ENCODE results near the gene CFAP20. TPM values are rescaled to one million over a fixed set of nuclear protein-coding genes. Genes with fewer than 3 reads are reported as not detected.
"Not testable (repeated sequence)": the region's sequence is repeated elsewhere in the genome, so short reads cannot be mapped to it uniquely, and the experiment has no call there.

The CFAP20 gene
- total RNA-seq, 2 experiments from 2014 or later: 250 to 261 TPM

GRCh38 chr16:58082381-58082780 lies 46.8 kb downstream of the CFAP20 start:
- intact Hi-C loops (cut with DNase I, micrococcal nuclease): no loop called here
- no peak overlapping the region for H3K4me3 Mint-ChIP-seq
- no peaks in the 10 kb centered on the region for H3K36me3 Mint-ChIP-seq (ENCODE audit: low read depth)

GRCh38 chr16:58080657-58081056 lies 48.5 kb downstream of the CFAP20 start:
- H3K4me3 Mint-ChIP-seq; H3K27ac Mint-ChIP-seq; H3K4me1 Mint-ChIP-seq (ENCODE audit: low read depth); H3K27me3 Mint-ChIP-seq; H3K4me1 ChIP-seq (ENCODE audit: insufficient read depth, low read length); H3K9me3 Mint-ChIP-seq; H3K27me3 ChIP-seq (ENCODE audit: control insufficient read depth in 1 of 2, insufficient read depth in 2 of 2, low read length in 2 of 2); H3K36me3 ChIP-seq (ENCODE audit: insufficient read depth, low read length); H3K4me3 ChIP-seq (ENCODE audit: low read length); ATAC-seq (ENCODE audit: poor library complexity); POLR2A ChIA-PET; H3K36me3 Mint-ChIP-seq (ENCODE audit: low read depth); intact Hi-C loops (cut with DNase I, micrococcal nuclease); H3K9me3 ChIP-seq (ENCODE audit: control insufficient read depth in 1 of 2, insufficient read depth in 1 of 2, low read length in 2 of 2); DNase-seq; CTCF ChIA-PET; H3K27ac ChIP-seq (ENCODE audit: low read depth in 1 of 2, low read length in 2 of 2): not testable (repeated sequence)

More at GRCh38 chr16:58082381-58082780, 46.8 kb downstream of the CFAP20 start:
- DNase-seq (no peak), ATAC-seq (ENCODE audit: poor library complexity) (no peak)
- ChIA-PET POLR2A (no interaction called here), CTCF (no interaction called here)
- Histone ChIP-seq H3K36me3 (ENCODE audit: insufficient read depth, low read length) (no peaks in the 10 kb centered on the region), H3K9me3 (ENCODE audit: control insufficient read depth in 1 of 2, insufficient read depth in 1 of 2, low read length in 2 of 2) (peaks cover 0 to 3% of the 10 kb centered on the region in 2 experiments), H3K4me3 (ENCODE audit: low read length) (no peak overlapping the region), H3K27ac (ENCODE audit: low read depth in 1 of 2, low read length in 2 of 2) (no peak overlapping the region), H3K27me3 (ENCODE audit: control insufficient read depth in 1 of 2, insufficient read depth in 2 of 2, low read length in 2 of 2) (no peaks in the 10 kb centered on the region), H3K4me1 (ENCODE audit: insufficient read depth, low read length) (no peaks in the 10 kb centered on the region)
- Mint-ChIP-seq H3K9me3 (no peaks in the 10 kb centered on the region), H3K4me1 (ENCODE audit: low read depth) (no peaks in the 10 kb centered on the region), H3K27ac (no peak overlapping the region), H3K27me3 (no peaks in the 10 kb centered on the region)
- TF ChIP-seq, protein P1, sequence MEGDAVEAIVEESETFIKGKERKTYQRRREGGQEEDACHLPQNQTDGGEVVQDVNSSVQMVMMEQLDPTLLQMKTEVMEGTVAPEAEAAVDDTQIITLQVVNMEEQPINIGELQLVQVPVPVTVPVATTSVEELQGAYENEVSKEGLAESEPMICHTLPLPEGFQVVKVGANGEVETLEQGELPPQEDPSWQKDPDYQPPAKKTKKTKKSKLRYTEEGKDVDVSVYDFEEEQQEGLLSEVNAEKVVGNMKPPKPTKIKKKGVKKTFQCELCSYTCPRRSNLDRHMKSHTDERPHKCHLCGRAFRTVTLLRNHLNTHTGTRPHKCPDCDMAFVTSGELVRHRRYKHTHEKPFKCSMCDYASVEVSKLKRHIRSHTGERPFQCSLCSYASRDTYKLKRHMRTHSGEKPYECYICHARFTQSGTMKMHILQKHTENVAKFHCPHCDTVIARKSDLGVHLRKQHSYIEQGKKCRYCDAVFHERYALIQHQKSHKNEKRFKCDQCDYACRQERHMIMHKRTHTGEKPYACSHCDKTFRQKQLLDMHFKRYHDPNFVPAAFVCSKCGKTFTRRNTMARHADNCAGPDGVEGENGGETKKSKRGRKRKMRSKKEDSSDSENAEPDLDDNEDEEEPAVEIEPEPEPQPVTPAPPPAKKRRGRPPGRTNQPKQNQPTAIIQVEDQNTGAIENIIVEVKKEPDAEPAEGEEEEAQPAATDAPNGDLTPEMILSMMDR (IDR thresholded peaks at IDR 0.05): no peak

- no peak overlapping the region for H3K4me3 Mint-ChIP-seq
- H3K27me3 Mint-ChIP-seq: no peaks in the 10 kb centered on the region
- H3K4me1 ChIP-seq (ENCODE audit: insufficient read depth, low read length): no peaks in the 10 kb centered on the region
- no peak overlapping the region for H3K27ac Mint-ChIP-seq
- intact Hi-C loops (cut with DNase I, micrococcal nuclease): no loop called here
- ChIA-PET CTCF (no interaction called here), POLR2A (no interaction called here)
- H3K4me1 Mint-ChIP-seq (ENCODE audit: low read depth): no peaks in the 10 kb centered on the region
- H3K27me3 ChIP-seq (ENCODE audit: control insufficient read depth in 1 of 2, insufficient read depth in 2 of 2, low read length in 2 of 2): no peaks in the 10 kb centered on the region
- H3K9me3 ChIP-seq (ENCODE audit: control insufficient read depth in 1 of 2, insufficient read depth in 1 of 2, low read length in 2 of 2): peaks cover 0 to 3% of the 10 kb centered on the region in 2 experiments
- H3K4me3 ChIP-seq (ENCODE audit: low read length): no peak overlapping the region
- H3K36me3 ChIP-seq (ENCODE audit: insufficient read depth, low read length): no peaks in the 10 kb centered on the region
- peaks cover 6% of the 10 kb centered on the region for H3K9me3 Mint-ChIP-seq
- H3K27ac ChIP-seq (ENCODE audit: low read depth in 1 of 2, low read length in 2 of 2): no peak overlapping the region
- ATAC-seq (ENCODE audit: poor library complexity) (no peak), DNase-seq (no peak)
- no peaks in the 10 kb centered on the region for H3K36me3 Mint-ChIP-seq (ENCODE audit: low read depth)
- TF ChIP-seq, protein P1 (IDR thresholded peaks at IDR 0.05): no peak
Measured at GRCh38 chr16:58077796-58078195, 51.4 kb downstream of the CFAP20 start.

GRCh38 chr16:58076514-58076913 lies 52.7 kb downstream of the CFAP20 start:
- no peaks in the 10 kb centered on the region for H3K27me3 Mint-ChIP-seq
- H3K9me3 ChIP-seq (ENCODE audit: control insufficient read depth in 1 of 2, insufficient read depth in 1 of 2, low read length in 2 of 2): peaks cover 0 to 3% of the 10 kb centered on the region in 2 experiments
- intact Hi-C loops (cut with DNase I, micrococcal nuclease): no loop called here
- H3K4me3 ChIP-seq (ENCODE audit: low read length): no peak overlapping the region
- H3K27ac Mint-ChIP-seq: no peak overlapping the region
- TF ChIP-seq, protein P1 (IDR thresholded peaks at IDR 0.05): no peak
- H3K27ac ChIP-seq (ENCODE audit: low read depth in 1 of 2, low read length in 2 of 2): no peak overlapping the region
- DNase-seq (no peak), ATAC-seq (ENCODE audit: poor library complexity) (no peak)
- H3K4me3 Mint-ChIP-seq: no peak overlapping the region
- H3K36me3 Mint-ChIP-seq (ENCODE audit: low read depth): no peaks in the 10 kb centered on the region
- H3K4me1 Mint-ChIP-seq (ENCODE audit: low read depth): no peaks in the 10 kb centered on the region
- no peaks in the 10 kb centered on the region for H3K27me3 ChIP-seq (ENCODE audit: control insufficient read depth in 1 of 2, insufficient read depth in 2 of 2, low read length in 2 of 2)
- ChIA-PET CTCF (no interaction called here), POLR2A (no interaction called here)
- no peaks in the 10 kb centered on the region for H3K36me3 ChIP-seq (ENCODE audit: insufficient read depth, low read length)
- peaks cover 6% of the 10 kb centered on the region for H3K9me3 Mint-ChIP-seq
- no peaks in the 10 kb centered on the region for H3K4me1 ChIP-seq (ENCODE audit: insufficient read depth, low read length)

Data from CD4-positive, alpha-beta T cell (primary cell).